Measurements from ENCODE around the gene JAKMIP2.
"Not testable (repeated sequence)": the region's sequence is repeated elsewhere in the genome, so short reads cannot be mapped to it uniquely, and the experiment has no call there.

Gene JAKMIP2

GRCh38 chr5:147557876-147558745 lies 224.4 kb downstream of the JAKMIP2 start:
- DNase-seq (ENCODE audit: low spot score): no peak

GRCh38 chr5:147555176-147555575 lies 227.4 kb downstream of the JAKMIP2 start:
- DNase-seq (ENCODE audit: low spot score): no peak

- DNase-seq (ENCODE audit: low spot score): no peak
Observed at GRCh38 chr5:147554261-147554817, 228.2 kb downstream of the JAKMIP2 start.

GRCh38 chr5:147553817-147554216 lies 228.7 kb downstream of the JAKMIP2 start:
- DNase-seq (ENCODE audit: low spot score): not testable (repeated sequence)

- no peak for DNase-seq (ENCODE audit: low spot score)
Observed at GRCh38 chr5:147552897-147553296, 229.6 kb downstream of the JAKMIP2 start.

GRCh38 chr5:147551677-147552076 lies 230.9 kb downstream of the JAKMIP2 start:
- DNase-seq (ENCODE audit: low spot score): no peak

- DNase-seq (ENCODE audit: low spot score): no peak
Observed at GRCh38 chr5:147547730-147548129, 234.8 kb downstream of the JAKMIP2 start.

- DNase-seq (ENCODE audit: low spot score): no peak
Observed at GRCh38 chr5:147544556-147544955, 238.0 kb downstream of the JAKMIP2 start.

GRCh38 chr5:147539053-147539452 lies 243.5 kb downstream of the JAKMIP2 start:
- no peak for DNase-seq (ENCODE audit: low spot score)

- no peak for DNase-seq (ENCODE audit: low spot score)
Observed at GRCh38 chr5:147538236-147538635, 244.3 kb downstream of the JAKMIP2 start.

Measured in NAMALWA (cell line).